ENCODE results near the gene OGDH.
A peak's percentile ranks its signal among the peaks of the same experiment; 100 is the strongest.

The OGDH gene

GRCh38 chr7:44707558-44708230, 101.3 kb downstream of the OGDH start:
- POLR2A ChIA-PET: no interaction called here
- peak; percentile 11 for DNase-seq (ENCODE audit: extremely low spot score)
- CTCF ChIA-PET: no interaction called here
- TF ChIP-seq, protein P1, sequence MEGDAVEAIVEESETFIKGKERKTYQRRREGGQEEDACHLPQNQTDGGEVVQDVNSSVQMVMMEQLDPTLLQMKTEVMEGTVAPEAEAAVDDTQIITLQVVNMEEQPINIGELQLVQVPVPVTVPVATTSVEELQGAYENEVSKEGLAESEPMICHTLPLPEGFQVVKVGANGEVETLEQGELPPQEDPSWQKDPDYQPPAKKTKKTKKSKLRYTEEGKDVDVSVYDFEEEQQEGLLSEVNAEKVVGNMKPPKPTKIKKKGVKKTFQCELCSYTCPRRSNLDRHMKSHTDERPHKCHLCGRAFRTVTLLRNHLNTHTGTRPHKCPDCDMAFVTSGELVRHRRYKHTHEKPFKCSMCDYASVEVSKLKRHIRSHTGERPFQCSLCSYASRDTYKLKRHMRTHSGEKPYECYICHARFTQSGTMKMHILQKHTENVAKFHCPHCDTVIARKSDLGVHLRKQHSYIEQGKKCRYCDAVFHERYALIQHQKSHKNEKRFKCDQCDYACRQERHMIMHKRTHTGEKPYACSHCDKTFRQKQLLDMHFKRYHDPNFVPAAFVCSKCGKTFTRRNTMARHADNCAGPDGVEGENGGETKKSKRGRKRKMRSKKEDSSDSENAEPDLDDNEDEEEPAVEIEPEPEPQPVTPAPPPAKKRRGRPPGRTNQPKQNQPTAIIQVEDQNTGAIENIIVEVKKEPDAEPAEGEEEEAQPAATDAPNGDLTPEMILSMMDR (IDR thresholded peaks at IDR 0.05; ENCODE audit: control extremely low read depth, extremely low read depth, low read depth, missing control alignments): no peak

DNA sequence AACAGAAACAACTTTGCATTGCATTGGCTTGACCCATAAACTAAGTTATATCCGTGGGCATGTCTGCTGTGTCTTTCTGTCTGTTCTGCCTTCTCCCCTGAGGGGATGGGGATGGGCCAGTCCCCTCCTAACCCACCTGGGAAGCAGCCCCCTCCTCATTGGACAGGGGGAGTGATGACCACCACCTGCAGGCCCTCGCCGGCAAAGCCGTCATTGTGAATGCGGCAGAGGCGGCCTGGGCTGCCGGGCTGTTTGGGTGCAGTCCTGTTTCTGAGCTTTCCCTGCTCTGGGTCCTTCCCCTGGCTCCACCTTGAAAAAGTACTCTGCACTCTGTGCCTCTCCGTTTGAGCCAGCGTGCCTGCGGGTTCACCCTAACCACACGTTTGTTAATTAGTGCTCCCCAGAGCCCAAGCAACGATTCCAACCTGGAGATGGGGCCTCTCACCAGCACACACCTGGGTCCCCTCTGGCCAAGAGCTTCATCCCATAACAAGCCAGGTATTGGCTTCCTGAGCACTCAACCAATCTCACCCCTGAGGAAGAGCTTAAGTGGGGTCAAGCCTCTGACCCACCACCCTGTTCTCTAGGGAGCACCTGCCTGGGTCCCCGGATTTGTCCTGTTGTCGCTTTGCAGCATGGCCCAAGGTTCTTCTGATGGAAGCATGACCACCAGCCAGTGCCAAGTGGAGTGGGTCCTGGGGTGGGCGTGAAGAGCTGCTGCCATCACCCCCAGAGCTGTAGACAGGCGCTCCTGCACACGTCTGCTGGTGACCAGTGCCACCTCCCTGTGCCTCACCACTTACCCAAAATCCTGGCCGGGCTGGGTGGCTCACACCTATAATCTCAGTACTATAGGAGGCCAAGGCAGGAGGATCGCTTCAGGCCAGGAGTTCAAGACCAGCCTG, 102.8 kb downstream of the OGDH start:
- peak; percentile 32 for DNase-seq (ENCODE audit: extremely low spot score)
- POLR2A ChIA-PET: no interaction called here
- TF ChIP-seq, protein P1 (IDR thresholded peaks at IDR 0.05; ENCODE audit: control extremely low read depth, extremely low read depth, low read depth, missing control alignments): no peak
- CTCF ChIA-PET: interaction anchor here (1.2 kb wide), 1 partner anchor 15 kb away, joined by 3 read pairs; no protein-coding TSS in a partner anchor

- DNase-seq (ENCODE audit: extremely low spot score): peak; percentile 6
- ChIA-PET POLR2A (no interaction called here), CTCF (interaction anchor here (0.7 to 1.5 kb wide), 5 partner anchors 9 to 93 kb away, joined by 3 to 4 read pairs (median 3); partner anchors contain the start of gene PPIA)
- TF ChIP-seq, protein P1 (IDR thresholded peaks at IDR 0.05; ENCODE audit: control extremely low read depth, extremely low read depth, low read depth, missing control alignments): no peak
Observed at GRCh38 chr7:44709945-44710596, 103.6 kb downstream of the OGDH start.

GRCh38 chr7:44711528-44711927, 105.1 kb downstream of the OGDH start:
- DNase-seq (ENCODE audit: extremely low spot score): peak; percentile 14
- TF ChIP-seq, protein P1 (IDR thresholded peaks at IDR 0.05; ENCODE audit: control extremely low read depth, extremely low read depth, low read depth, missing control alignments): no peak
- CTCF ChIA-PET: interaction anchor here (1.5 kb wide), 1 partner anchor 85 kb away, joined by 3 read pairs; the partner anchor contains the start of gene PPIA
- POLR2A ChIA-PET: no interaction called here

- no peak for DNase-seq (ENCODE audit: extremely low spot score)
- TF ChIP-seq, protein P1 (IDR thresholded peaks at IDR 0.05; ENCODE audit: control extremely low read depth, extremely low read depth, low read depth, missing control alignments): no peak
- CTCF ChIA-PET: no interaction called here
- POLR2A ChIA-PET: no interaction called here
Observed at GRCh38 chr7:44712012-44712411, 105.6 kb downstream of the OGDH start.

GRCh38 chr7:44713141-44713540, 106.7 kb downstream of the OGDH start:
- POLR2A ChIA-PET: no interaction called here
- CTCF ChIA-PET: no interaction called here
- TF ChIP-seq, protein P1 (IDR thresholded peaks at IDR 0.05; ENCODE audit: control extremely low read depth, extremely low read depth, low read depth, missing control alignments): no peak
- DNase-seq (ENCODE audit: extremely low spot score): peak; percentile 16
